K562 (cell line): ENCODE results near the gene KDM4C. TPM values are rescaled to one million over a fixed set of nuclear protein-coding genes. Genes with fewer than 3 reads are reported as not detected.
A peak's percentile ranks its signal among the peaks of the same experiment; 100 is the strongest.

Experiments
- CBX8 ChIP-seq: fragments of 200-600 bp; sonication (generic); IDR thresholded peaks from 2 replicates; pipeline ENCODE4 v1.6.1; 2012; ENCODE audit warnings: borderline replicate concordance, mixed run types, low read depth, mild to moderate bottlenecking, moderate library complexity, mixed read lengths, low read length, control low read depth, inconsistent platforms; ENCODE audit not compliant: poor library complexity, severe bottlenecking; ENCODE audit errors: extremely low read depth
- DPF2 ChIP-seq: fragments of 450-650 bp; IDR thresholded peaks from 2 replicates; pipeline ENCODE4 v1.6.1; 2016
- FOSL1 ChIP-seq: fragments of 200-800 bp; sonication (Bioruptor generic); conservative IDR thresholded peaks from 2 replicates; pipeline ENCODE4 v1.6.1; 2016; ENCODE audit warnings: missing genetic modification characterization, missing compliant biosample characterization
- TEAD4 ChIP-seq, 2 experiments: sonication (generic) in 1 of 2; formaldehyde crosslinking in 1 of 2; IDR thresholded peaks; 2 replicates each; pipeline versions ENCODE4 v1.6.1 to v1.8.0; 2012 to 2022; ENCODE audit warnings: borderline replicate concordance in 1 of 2, inconsistent platforms in 1 of 2, low read length in 1 of 2, mild to moderate bottlenecking in 1 of 2, missing genetic modification reagents in 1 of 2
- ZNF408 ChIP-seq: fragments of 250-450 bp; sonication (Bioruptor Pico); IDR thresholded peaks from 2 replicates; pipeline ENCODE4 v1.4.0; 2020; ENCODE audit warnings: low read depth, mild to moderate bottlenecking, moderate library complexity
- polyA plus RNA-seq, 8 experiments: library from polyadenylated mRNA; depleted of rRNA in 4 of 8; stranded (reverse) in 5 of 8; unstranded in 3 of 8; fragments of >200 nt; fragmentation: Nextera tagmentation in 2 of 8; fragmentation: Illumina TruSeq in 1 of 8; extraction: Ambion mirVana in 2 of 8; extraction: Trizol in 1 of 8; gene quantifications; 2 replicates each; pipeline versions ENCODE4 v1.2.1 to v1.2.3, GENCODE V29; 2011 to 2014; ENCODE audit warnings: inconsistent platforms in 1 of 8, missing spikeins in 1 of 8
- total RNA-seq, 7 experiments: library from RNA; depleted of rRNA in 6 of 7; stranded (reverse); fragments of >200 nt in 6 of 7; fragmentation: Illumina TruSeq in 2 of 7; extraction: Trizol in 2 of 7; gene quantifications; 2 replicates each; pipeline versions ENCODE4 v1.2.1 to v1.2.3, GENCODE V29; 2011 to 2021; ENCODE audit warnings: low replicate concordance in 1 of 7
- TF ChIP-seq, protein P1 (sequence below), 2 experiments: fragments of 450-650 bp in 1 of 2; sonication (generic) in 1 of 2; formaldehyde crosslinking in 1 of 2; IDR thresholded peaks; 2 replicates each; pipeline versions ENCODE4 v1.7.1 to v1.9.0; 2016 to 2022; ENCODE audit warnings: inconsistent platforms in 1 of 2, mild to moderate bottlenecking in 1 of 2, missing genetic modification reagents in 1 of 2
- TF ChIP-seq, protein P2 (sequence below), 2 experiments: fragments of 450-650 bp; conservative IDR thresholded peaks; 2 replicates each; pipeline ENCODE4 v1.6.1; 2017; ENCODE audit warnings: mild to moderate bottlenecking in 2 of 2, moderate library complexity in 2 of 2
- TF ChIP-seq, protein P3 (sequence below): fragments of 450-650 bp; IDR thresholded peaks from 2 replicates; pipeline ENCODE4 v1.6.1; 2016
- TF ChIP-seq, protein P4 (sequence below): fragments of 250-450 bp; sonication (Bioruptor Pico); IDR thresholded peaks from 2 replicates; pipeline ENCODE4 v1.8.0; 2021; ENCODE audit warnings: moderate library complexity, mild to moderate bottlenecking, inconsistent platforms

The KDM4C gene
- total and polyA plus RNA-seq, 9 of the 15 experiments (the other 6 are each of a cell fraction or from before 2014, with no cell fraction given), result 5.4 to 17.0 (median 12.6) TPM

DNA sequence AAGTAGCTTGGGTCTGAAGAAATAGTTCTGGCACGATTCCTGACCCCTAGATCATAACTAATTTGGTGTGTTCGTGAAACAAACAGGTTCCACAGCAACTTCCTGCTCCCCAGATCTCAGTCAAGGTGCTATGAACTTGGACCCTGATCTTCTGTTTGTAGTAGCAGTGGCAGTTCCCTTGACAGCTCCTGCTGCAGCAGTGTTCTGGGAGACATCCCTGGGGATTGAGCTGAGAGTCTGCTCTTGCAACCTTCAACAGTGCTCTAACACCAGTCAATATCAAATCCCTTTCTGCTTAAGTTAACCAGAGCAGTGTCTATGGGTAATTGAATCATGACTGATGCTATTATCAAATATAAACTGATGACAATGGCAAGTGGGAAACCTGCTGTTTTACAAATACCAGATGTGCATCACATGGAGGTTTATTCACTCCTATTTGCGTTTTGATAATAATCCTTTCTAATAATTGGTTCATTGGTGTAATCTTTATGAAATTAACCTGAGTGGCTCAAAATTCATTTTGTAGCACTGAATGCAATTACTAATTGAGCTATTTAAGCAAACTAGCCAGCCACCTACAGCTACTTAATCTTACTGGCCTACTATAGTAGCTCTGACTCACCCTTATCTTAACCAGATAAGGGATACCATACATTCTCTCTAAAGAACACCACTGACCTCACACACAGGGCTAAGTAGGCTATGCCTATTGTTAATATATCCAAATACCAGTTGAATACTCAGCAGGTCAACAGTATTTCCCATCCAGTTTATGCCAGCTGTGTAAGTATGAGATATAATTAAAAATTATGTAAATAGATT, 21.9 kb downstream of the KDM4C start (continued):
- TF ChIP-seq, protein P1, sequence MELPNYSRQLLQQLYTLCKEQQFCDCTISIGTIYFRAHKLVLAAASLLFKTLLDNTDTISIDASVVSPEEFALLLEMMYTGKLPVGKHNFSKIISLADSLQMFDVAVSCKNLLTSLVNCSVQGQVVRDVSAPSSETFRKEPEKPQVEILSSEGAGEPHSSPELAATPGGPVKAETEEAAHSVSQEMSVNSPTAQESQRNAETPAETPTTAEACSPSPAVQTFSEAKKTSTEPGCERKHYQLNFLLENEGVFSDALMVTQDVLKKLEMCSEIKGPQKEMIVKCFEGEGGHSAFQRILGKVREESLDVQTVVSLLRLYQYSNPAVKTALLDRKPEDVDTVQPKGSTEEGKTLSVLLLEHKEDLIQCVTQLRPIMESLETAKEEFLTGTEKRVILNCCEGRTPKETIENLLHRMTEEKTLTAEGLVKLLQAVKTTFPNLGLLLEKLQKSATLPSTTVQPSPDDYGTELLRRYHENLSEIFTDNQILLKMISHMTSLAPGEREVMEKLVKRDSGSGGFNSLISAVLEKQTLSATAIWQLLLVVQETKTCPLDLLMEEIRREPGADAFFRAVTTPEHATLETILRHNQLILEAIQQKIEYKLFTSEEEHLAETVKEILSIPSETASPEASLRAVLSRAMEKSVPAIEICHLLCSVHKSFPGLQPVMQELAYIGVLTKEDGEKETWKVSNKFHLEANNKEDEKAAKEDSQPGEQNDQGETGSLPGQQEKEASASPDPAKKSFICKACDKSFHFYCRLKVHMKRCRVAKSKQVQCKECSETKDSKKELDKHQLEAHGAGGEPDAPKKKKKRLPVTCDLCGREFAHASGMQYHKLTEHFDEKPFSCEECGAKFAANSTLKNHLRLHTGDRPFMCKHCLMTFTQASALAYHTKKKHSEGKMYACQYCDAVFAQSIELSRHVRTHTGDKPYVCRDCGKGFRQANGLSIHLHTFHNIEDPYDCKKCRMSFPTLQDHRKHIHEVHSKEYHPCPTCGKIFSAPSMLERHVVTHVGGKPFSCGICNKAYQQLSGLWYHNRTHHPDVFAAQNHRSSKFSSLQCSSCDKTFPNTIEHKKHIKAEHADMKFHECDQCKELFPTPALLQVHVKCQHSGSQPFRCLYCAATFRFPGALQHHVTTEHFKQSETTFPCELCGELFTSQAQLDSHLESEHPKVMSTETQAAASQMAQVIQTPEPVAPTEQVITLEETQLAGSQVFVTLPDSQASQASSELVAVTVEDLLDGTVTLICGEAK (IDR thresholded peaks at IDR 0.05), result no peak
- TF ChIP-seq, protein P1 (CRISPR knock-in tag; IDR thresholded peaks at IDR 0.05), result no peak
- TF ChIP-seq FOSL1 (tag) (peak; percentile 93), TEAD4 (IDR thresholded peaks at IDR 0.05; ENCODE audit: low read length) (peak; percentile 58), TEAD4 (CRISPR knock-in tag; IDR thresholded peaks at IDR 0.05; ENCODE audit: borderline replicate concordance) (no peak), DPF2 (peak; percentile 89), CBX8 (no peak), ZNF408 (no peak)
- TF ChIP-seq, protein P2, sequence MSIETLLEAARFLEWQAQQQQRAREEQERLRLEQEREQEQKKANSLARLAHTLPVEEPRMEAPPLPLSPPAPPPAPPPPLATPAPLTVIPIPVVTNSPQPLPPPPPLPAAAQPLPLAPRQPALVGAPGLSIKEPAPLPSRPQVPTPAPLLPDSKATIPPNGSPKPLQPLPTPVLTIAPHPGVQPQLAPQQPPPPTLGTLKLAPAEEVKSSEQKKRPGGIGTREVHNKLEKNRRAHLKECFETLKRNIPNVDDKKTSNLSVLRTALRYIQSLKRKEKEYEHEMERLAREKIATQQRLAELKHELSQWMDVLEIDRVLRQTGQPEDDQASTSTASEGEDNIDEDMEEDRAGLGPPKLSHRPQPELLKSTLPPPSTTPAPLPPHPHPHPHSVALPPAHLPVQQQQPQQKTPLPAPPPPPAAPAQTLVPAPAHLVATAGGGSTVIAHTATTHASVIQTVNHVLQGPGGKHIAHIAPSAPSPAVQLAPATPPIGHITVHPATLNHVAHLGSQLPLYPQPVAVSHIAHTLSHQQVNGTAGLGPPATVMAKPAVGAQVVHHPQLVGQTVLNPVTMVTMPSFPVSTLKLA (conservative IDR thresholded peaks at IDR 0.05), result no peak
- TF ChIP-seq, protein P3, sequence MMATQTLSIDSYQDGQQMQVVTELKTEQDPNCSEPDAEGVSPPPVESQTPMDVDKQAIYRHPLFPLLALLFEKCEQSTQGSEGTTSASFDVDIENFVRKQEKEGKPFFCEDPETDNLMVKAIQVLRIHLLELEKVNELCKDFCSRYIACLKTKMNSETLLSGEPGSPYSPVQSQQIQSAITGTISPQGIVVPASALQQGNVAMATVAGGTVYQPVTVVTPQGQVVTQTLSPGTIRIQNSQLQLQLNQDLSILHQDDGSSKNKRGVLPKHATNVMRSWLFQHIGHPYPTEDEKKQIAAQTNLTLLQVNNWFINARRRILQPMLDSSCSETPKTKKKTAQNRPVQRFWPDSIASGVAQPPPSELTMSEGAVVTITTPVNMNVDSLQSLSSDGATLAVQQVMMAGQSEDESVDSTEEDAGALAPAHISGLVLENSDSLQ, result no peak
- TF ChIP-seq, protein P4, sequence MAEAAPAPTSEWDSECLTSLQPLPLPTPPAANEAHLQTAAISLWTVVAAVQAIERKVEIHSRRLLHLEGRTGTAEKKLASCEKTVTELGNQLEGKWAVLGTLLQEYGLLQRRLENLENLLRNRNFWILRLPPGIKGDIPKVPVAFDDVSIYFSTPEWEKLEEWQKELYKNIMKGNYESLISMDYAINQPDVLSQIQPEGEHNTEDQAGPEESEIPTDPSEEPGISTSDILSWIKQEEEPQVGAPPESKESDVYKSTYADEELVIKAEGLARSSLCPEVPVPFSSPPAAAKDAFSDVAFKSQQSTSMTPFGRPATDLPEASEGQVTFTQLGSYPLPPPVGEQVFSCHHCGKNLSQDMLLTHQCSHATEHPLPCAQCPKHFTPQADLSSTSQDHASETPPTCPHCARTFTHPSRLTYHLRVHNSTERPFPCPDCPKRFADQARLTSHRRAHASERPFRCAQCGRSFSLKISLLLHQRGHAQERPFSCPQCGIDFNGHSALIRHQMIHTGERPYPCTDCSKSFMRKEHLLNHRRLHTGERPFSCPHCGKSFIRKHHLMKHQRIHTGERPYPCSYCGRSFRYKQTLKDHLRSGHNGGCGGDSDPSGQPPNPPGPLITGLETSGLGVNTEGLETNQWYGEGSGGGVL (CRISPR knock-in tag), result no peak
